Stimulated activated naive CD4-positive, alpha-beta T cell (primary cell): ENCODE data around the gene TMEM87B.

Experiments
- DNase-seq, 6 experiments: peaks; one replicate each; lab custom pipeline; 2025; lab: John Stamatoyannopoulos, UW

The TMEM87B gene

GRCh38 chr2:112166806-112167499, 111.9 kb downstream of the TMEM87B start:
- DNase-seq: no peak

GRCh38 chr2:112168422-112169124, 113.5 kb downstream of the TMEM87B start:
- no peak for DNase-seq
